Activated T-cell treated with anti-CD3 and anti-CD28 coated beads for 1 hour (primary cell): ENCODE measurements around the gene DLG2.

Experiments
- DNase-seq: peaks from one replicate; pipeline ENCODE4 v3.0.0-alpha.2; 2020; ENCODE audit warnings: low read depth

DLG2 gene

DNA sequence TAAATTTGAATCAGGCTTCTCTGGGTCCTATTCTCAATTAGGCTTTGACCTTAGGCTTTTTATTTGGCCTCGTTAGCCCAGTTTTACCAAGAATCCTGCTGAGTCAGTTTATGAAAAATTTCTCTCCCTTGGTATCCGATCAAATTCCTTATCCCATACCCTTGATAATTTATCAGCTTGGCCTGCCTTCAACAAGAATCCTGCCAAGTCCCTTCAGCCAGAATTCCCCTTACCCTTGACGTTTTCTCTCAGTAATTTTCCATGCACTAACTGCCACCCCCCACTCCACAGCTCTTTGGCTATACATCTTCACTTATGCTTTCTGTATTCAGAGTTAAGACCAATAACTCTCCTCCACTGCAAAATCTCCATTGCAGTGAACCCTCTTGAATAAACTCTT, 1530.0 kb downstream of the DLG2 start:
- DNase-seq, result no peak

DNA sequence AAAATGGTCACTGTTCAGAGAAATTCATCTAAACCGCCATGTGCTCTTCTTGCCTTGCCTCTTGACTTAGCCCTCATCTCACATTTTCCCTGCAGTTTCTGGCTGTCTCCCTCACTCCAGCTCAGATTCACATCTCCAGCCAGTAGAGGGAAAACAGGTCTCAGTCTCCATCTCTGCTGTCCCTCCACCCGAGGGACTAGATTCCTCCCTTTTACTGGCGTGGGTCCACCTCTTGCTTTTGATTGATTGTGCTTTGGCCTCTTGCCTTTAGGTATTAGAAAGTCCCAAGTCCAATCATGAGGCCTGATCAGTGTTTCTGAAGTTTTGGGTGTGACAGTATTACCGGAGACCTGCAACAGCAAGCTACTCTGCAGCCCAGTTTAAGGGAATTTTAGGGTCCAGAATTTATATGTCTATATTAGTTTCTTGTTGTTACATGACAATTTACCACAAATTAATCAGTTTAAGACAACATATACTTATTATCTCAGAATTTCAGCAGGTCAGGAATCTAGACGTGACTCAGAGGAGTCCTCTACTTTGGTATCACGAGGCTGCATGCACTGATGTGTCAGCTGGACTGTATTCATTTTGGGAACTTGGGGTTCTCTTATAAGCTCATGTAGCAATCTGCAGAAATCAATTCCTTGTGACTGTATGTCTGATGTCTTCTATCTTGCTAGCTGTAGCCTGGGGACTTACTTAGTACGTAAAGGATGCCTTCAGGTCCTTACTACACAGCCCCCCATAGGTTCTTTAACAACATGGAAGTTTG, 1535.7 kb downstream of the DLG2 start:
- DNase-seq, result no peak

- no peak for DNase-seq
Measured at GRCh38 chr11:84089072-84090057, 1537.8 kb downstream of the DLG2 start.

DNA sequence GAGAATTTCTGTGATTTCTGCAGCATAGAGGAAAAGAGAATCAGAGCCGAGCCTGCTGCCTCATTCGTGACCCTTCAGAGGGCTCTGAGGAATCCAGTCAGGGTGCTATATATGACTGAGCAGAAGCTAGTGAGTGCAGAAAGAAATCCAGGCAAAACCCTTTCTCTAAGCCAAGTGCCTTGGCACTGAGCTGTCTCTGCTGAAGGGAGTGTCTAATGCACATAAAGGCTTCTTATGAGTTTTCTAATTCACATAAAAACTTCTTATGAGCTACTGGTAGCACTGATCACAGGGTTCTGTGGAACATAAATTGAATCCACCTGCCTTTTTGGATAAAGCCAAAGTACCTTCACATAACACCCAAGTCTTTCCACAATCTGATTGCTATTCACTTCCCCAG, 1555.3 kb downstream of the DLG2 start:
- no peak for DNase-seq

GRCh38 chr11:84069048-84069447, 1558.1 kb downstream of the DLG2 start:
- no peak for DNase-seq

- no peak for DNase-seq
Measured at GRCh38 chr11:84061726-84062125, 1565.4 kb downstream of the DLG2 start.

- no peak for DNase-seq
Measured at GRCh38 chr11:84056653-84057376, 1570.3 kb downstream of the DLG2 start.

GRCh38 chr11:84045146-84045545, 1582.0 kb downstream of the DLG2 start:
- DNase-seq, result no peak

- no peak for DNase-seq
Measured at GRCh38 chr11:84044706-84045105, 1582.4 kb downstream of the DLG2 start.

DNA sequence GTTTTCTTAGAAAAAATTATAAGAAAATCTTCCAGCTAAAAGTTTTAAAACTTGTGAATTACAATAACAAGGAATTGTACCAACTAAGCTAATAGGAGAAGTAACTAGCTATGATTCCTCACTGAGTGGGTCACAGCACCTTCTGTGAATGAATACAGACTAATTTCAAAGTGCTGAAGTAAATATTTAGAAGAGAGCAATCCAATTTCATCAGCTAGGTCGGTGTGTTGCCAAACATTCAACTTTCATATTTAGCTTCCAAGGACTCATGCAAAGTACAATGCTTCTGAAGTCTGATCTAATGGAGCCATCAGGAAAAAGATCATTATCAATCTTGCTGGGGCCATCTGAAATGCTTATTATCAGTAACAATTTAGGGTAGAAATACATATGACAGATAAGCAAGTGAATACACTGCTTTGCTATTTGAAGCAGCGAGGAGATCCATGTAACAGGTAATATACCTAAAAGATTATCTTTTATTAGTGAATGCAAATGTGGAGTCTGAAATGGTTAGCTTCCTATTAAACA, 1590.4 kb downstream of the DLG2 start:
- DNase-seq, result no peak

DNA sequence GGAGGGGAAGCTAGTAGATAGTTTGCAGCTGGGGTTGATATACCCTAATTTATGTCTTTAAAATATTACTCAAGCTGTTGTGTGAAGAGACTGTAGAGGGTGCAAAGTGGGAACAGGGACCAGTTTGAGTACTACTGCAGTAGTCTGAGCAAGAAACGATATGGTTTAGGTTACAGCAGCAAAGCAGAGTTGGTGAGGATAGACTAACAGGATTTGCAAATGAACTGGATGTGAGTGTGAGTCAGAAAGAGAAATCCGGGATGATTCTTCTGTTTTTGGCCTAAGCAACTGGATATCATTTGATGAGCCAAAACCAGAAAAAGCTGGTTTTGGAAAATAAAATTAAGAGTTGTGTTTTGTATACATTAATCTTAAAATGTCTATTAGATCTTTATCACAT, 1591.5 kb downstream of the DLG2 start:
- DNase-seq, result no peak

- DNase-seq, result no peak
Measured at GRCh38 chr11:84034484-84034883, 1592.7 kb downstream of the DLG2 start.

GRCh38 chr11:84024266-84024665, 1602.9 kb downstream of the DLG2 start:
- no peak for DNase-seq

DNA sequence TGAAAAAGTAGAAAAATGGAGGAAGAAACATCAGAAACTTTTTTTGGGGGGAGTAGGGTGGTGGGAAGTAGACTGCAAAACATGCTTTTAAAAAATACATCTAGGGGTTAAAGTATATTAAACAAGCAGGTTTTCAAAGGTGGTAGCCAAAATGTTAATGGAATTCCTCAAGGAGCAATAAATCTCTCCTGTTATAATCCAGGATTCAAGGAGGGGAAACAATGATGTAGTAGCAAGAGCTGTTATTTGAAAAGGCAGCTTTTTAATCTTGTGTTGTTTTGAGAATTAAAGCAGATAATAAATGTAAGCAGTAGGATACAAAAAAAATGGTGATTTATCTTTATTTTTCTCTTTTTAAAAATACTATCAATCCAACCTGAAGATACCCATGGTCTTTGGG, 1604.4 kb downstream of the DLG2 start:
- no peak for DNase-seq

DNA sequence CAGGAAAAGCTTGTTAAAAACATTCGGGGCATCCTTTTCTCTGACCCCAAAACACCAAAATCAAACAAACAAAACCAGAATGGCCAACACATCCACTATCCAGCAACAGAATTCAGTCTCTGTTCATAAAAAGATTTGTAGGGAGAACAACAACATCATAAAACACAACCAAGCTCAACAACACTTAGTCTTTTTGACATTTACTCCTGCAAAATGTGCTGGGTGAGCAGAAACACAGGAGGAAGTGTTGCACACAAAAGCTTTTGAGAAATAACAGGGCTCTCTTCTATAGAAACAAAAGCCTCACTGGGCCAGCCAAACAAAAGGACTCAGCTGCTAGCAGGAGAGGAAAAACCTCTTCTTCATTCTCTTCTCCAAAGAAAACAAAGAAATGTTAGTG, 1604.9 kb downstream of the DLG2 start:
- DNase-seq, result no peak

DNA sequence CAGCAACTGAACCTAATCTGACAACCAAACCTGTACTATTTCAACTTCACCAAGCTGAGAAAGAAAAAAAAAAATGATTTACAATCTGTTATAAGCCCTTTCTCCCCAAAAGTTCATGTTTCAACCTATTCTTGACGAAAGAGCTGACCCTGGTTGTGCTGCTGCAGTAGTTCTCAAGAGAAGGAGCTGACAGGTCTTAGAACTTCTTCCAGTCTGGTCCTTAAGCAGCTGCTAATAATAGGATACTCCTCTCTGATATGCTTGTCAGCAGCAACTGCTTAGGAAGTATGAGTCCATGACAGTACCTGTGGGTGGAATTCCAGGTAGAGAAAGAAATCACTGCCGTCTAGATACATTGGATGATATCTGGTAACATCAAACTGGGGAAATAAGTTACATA, 1605.9 kb downstream of the DLG2 start:
- DNase-seq, result no peak

GRCh38 chr11:84019571-84020194, 1607.5 kb downstream of the DLG2 start:
- DNase-seq, result no peak

DNA sequence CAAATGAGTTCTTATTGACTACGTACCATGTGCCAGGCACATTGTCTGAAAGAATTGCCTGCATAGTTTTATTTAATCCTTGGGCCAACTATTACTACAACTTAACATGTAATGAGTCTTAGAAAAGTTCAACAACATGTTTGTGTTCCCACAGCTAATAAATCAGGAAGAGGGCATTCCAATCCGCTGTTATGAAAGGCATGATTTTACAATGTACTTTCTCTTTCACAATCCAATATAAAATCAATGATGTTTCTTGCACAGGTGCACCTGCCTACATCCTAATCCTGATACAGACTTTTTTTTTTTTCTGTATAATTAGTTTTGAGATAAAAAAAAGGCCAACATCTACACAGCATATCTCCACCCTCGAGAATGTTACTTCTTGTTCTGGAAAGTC, 1612.6 kb downstream of the DLG2 start:
- no peak for DNase-seq

DNA sequence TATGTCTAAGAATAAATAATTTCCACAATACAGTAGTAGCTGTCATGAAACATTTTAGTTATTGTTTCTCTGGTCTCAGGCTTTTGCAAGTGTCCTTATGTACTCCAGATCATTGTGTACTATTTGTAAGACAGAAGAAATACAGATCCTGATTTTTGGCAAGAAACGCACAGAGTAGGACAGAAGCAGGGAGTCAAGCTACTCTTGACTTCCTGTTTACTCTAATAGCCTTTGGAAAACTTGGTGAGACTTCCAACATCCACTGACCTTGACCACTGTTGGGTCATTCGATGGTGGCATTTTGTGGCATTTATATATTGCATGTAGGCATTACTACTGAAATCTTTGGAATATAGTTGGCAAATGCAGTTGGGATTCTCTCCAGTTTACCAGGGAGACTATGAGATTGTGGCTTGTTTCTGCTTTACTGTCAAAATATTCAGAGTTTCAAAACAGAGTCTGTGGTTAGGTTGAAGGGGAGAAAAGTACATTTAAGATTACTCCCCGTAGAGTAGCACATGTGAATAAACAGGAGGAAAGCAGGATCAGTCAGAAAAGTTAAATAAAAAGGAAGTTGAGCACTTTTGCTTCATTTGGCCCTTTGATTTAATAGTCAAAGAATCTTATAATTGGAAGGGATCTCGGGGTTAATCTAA, 1614.8 kb downstream of the DLG2 start:
- DNase-seq, result no peak

DNA sequence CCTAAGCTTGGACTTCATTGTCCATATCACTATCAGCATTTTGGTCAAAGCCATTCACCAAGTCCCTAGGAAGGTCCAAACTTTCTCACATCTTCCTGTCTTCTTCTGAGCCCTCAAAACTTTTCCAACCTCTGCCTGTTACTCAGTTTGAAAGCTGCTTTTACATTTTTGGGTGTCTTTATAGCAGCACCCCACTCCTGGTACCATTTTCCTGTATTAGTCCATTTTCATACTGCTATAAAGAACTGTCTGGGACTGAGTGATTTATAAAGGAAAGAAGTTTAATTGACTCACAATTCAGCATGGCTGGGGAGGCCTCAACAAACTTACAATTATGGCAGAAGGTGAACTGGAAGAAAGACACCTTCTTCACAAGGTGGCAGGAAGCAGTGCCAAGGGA, 1624.0 kb downstream of the DLG2 start:
- no peak for DNase-seq

GRCh38 chr11:83998921-83999320, 1628.2 kb downstream of the DLG2 start:
- DNase-seq, result no peak
